PC-3 (cell line): ENCODE data around the gene SLC6A6. TPM values are rescaled to one million over a fixed set of nuclear protein-coding genes. Genes with fewer than 3 reads are reported as not detected.

ENCODE experiments used
- ATAC-seq: fragments of 200-7000 bp; cut with Tn5 transposase; 2 replicates; pipeline ENCODE4 v1.9.1; 2020; ENCODE audit warnings: mild to moderate bottlenecking, moderate library complexity
- BruUV-seq: library from RNA; stranded (reverse); fragments of 400-500 nt; replicated peaks from 2 replicates; lab custom pipeline; 2021; lab: Mats Ljungman, UMichigan
- CTCF ChIA-PET: fragments of 300-600 bp; sonication (Branson Sonifier 250); formaldehyde crosslinking; loops from one replicate; lab custom pipeline; 2022; ENCODE audit warnings: antibody characterized with exemption; lab: Charles Lee
- POLR2A ChIA-PET: fragments of 300-600 bp; sonication (Branson Sonifier 250); formaldehyde crosslinking; loops from one replicate; lab custom pipeline; 2022; ENCODE audit warnings: antibody characterized with exemption; ENCODE audit not compliant: unreplicated experiment; lab: Charles Lee
- DNase-seq: peaks from one replicate; pipeline ENCODE4 v3.0.0-alpha.2; 2015
- H2AFZ ChIP-seq: fragments of 300-600 bp; sonication (generic); 2 replicates; pipeline ENCODE4 v1.6.0; 2016; ENCODE audit warnings: antibody characterized with exemption, low read length
- H3F3A ChIP-seq: fragments of 300-600 bp; sonication (generic); one replicate; pipeline ENCODE4 v1.6.0; 2017; ENCODE audit warnings: antibody characterized with exemption, low read length, control low read depth, mild to moderate bottlenecking; ENCODE audit not compliant: unreplicated experiment
- H3K27ac ChIP-seq: fragments of 300-600 bp; sonication (generic); 2 replicates; pipeline ENCODE4 v1.5.1; 2016; ENCODE audit warnings: mild to moderate bottlenecking, low read length
- H3K27me3 ChIP-seq: fragments of 300-600 bp; sonication (generic); 2 replicates; pipeline ENCODE4 v1.6.1; 2016; ENCODE audit warnings: low read length, mixed read lengths
- H3K36me3 ChIP-seq: fragments of 300-600 bp; sonication (generic); 2 replicates; pipeline ENCODE4 v1.6.1; 2016; ENCODE audit warnings: low read depth, mixed run types, low read length, mixed read lengths
- H3K4me1 ChIP-seq: fragments of 300-600 bp; sonication (generic); 2 replicates; pipeline ENCODE4 v1.5.1; 2016; ENCODE audit warnings: low read length; ENCODE audit not compliant: insufficient read depth
- H3K4me2 ChIP-seq: fragments of 300-600 bp; sonication (generic); 2 replicates; pipeline ENCODE4 v1.6.0; 2016; ENCODE audit warnings: low read length
- H3K4me3 ChIP-seq: fragments of 300-600 bp; sonication (generic); 2 replicates; pipeline ENCODE4 v1.5.1; 2016; ENCODE audit warnings: mild to moderate bottlenecking, low read length, mixed read lengths
- H3K79me2 ChIP-seq: fragments of 300-600 bp; sonication (generic); 2 replicates; pipeline ENCODE4 v1.6.1; 2017; ENCODE audit warnings: low read length, mixed read lengths
- H3K9ac ChIP-seq: fragments of 300-600 bp; sonication (generic); 2 replicates; pipeline ENCODE4 v1.6.0; 2016; ENCODE audit warnings: mild to moderate bottlenecking, low read length
- H3K9me2 ChIP-seq: fragments of 300-600 bp; sonication (generic); replicated peaks from 2 replicates; pipeline ENCODE4 v1.6.1; 2016; ENCODE audit warnings: mixed run types, low read length, mixed read lengths
- H3K9me3 ChIP-seq: fragments of 300-600 bp; sonication (generic); 2 replicates; pipeline ENCODE4 v1.6.1; 2016; ENCODE audit warnings: low read length, mixed read lengths
- H4K20me1 ChIP-seq: fragments of 300-600 bp; sonication (generic); 2 replicates; pipeline ENCODE4 v1.6.1; 2016; ENCODE audit warnings: low read length, mixed read lengths
- EZH2 ChIP-seq: fragments of 300-600 bp; sonication (generic); IDR thresholded peaks from one replicate; pipeline ENCODE4 v1.6.1; 2017; ENCODE audit warnings: antibody characterized with exemption, mild to moderate bottlenecking, low read length; ENCODE audit not compliant: unreplicated experiment
- EZH2phosphoT487 ChIP-seq: fragments of 300-600 bp; sonication (generic); IDR thresholded peaks from 2 replicates; pipeline ENCODE4 v1.6.1; 2018; ENCODE audit warnings: mild to moderate bottlenecking, antibody characterized with exemption, low read length, borderline replicate concordance
- intact Hi-C: fragments of 100-400 bp; cut with micrococcal nuclease; formaldehyde crosslinking; loops from 2 replicates; pipeline ENCODE4 v1.9.0; 2023
- total RNA-seq: library from RNA; depleted of rRNA; stranded (reverse); fragments of >200 nt; gene quantifications from 2 replicates; pipeline ENCODE4 v1.2.3, GENCODE V29; 2014
- TF ChIP-seq, protein P1 (sequence below): fragments of 300-600 bp; sonication (generic); conservative IDR thresholded peaks from 2 replicates; pipeline ENCODE4 v1.5.1; 2017; ENCODE audit warnings: antibody characterized with exemption, low read depth, mild to moderate bottlenecking, low read length

SLC6A6 gene
- total RNA-seq, 1 experiment from 2014 or later: 28.1 TPM

- TF ChIP-seq EZH2 (no peak), EZH2phosphoT487 (no peak)
- TF ChIP-seq, protein P1, sequence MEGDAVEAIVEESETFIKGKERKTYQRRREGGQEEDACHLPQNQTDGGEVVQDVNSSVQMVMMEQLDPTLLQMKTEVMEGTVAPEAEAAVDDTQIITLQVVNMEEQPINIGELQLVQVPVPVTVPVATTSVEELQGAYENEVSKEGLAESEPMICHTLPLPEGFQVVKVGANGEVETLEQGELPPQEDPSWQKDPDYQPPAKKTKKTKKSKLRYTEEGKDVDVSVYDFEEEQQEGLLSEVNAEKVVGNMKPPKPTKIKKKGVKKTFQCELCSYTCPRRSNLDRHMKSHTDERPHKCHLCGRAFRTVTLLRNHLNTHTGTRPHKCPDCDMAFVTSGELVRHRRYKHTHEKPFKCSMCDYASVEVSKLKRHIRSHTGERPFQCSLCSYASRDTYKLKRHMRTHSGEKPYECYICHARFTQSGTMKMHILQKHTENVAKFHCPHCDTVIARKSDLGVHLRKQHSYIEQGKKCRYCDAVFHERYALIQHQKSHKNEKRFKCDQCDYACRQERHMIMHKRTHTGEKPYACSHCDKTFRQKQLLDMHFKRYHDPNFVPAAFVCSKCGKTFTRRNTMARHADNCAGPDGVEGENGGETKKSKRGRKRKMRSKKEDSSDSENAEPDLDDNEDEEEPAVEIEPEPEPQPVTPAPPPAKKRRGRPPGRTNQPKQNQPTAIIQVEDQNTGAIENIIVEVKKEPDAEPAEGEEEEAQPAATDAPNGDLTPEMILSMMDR: no peak
- H3K36me3 ChIP-seq: peaks cover 25% of the 10 kb centered on the region
- H4K20me1 ChIP-seq: no peaks in the 10 kb centered on the region
- H3K4me3 ChIP-seq: no peak overlapping the region
- H3K4me1 ChIP-seq: peaks cover 10% of the 10 kb centered on the region
- H3K4me2 ChIP-seq: no peak overlapping the region
- intact Hi-C loops: no loop called here
- ChIA-PET CTCF (no interaction called here), POLR2A (no interaction called here)
- ATAC-seq (no peak), DNase-seq (no peak)
- no peak overlapping the region for H3K9ac ChIP-seq
- H3F3A ChIP-seq: no peaks in the 10 kb centered on the region
- H3K27me3 ChIP-seq: no peaks in the 10 kb centered on the region
- no peaks in the 10 kb centered on the region for H3K9me3 ChIP-seq
- no peaks in the 10 kb centered on the region for H3K9me2 ChIP-seq
- H2AFZ ChIP-seq: no peak overlapping the region
- no peaks in the 10 kb centered on the region for H3K79me2 ChIP-seq
- no peak overlapping the region for H3K27ac ChIP-seq
- BruUV-seq: no TSS peak
Observed at GRCh38 chr3:14477311-14477935, 75.0 kb downstream of the SLC6A6 start.

GRCh38 chr3:14478956-14479550 is 76.6 kb downstream of the SLC6A6 start:
- intact Hi-C loops: no loop called here
- Histone ChIP-seq H3F3A (no peaks in the 10 kb centered on the region), H3K4me3 (no peak overlapping the region), H2AFZ (no peak overlapping the region), H3K9ac (no peak overlapping the region), H3K27me3 (no peaks in the 10 kb centered on the region), H3K36me3 (peaks cover 25% of the 10 kb centered on the region), H3K9me3 (no peaks in the 10 kb centered on the region), H3K4me1 (no peaks in the 10 kb centered on the region), H3K4me2 (no peak overlapping the region), H3K9me2 (no peaks in the 10 kb centered on the region), H3K27ac (no peak overlapping the region), H3K79me2 (no peaks in the 10 kb centered on the region), H4K20me1 (no peaks in the 10 kb centered on the region)
- no TSS peak for BruUV-seq
- no peak for DNase-seq
- no peak for TF ChIP-seq EZH2
- TF ChIP-seq, protein P1: no peak
- TF ChIP-seq EZH2phosphoT487: no peak
- no peak for ATAC-seq
- ChIA-PET POLR2A (no interaction called here), CTCF (no interaction called here)

DNA sequence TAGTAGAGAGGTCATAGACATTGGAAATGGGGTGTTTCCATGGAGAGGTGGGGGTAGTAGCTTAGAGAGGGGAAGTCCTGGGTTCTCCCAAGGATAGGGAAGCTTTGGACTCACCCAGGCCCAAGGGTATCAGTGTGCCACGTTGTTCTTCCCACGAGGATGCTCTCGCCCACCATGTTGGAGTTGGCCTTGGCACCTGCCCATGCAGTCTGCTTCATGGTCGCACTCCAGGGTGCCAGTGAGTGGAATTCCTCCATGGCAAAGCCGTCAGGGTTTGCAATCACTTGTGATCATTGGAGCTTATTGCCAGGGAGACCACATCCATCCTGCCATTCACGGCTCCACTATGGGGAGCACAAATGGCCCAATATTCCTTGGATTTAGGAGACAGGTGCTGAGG is 77.2 kb downstream of the SLC6A6 start:
- DNase-seq (no peak), ATAC-seq (no peak)
- Histone ChIP-seq H3K9me3 (no peaks in the 10 kb centered on the region), H3K9me2 (no peaks in the 10 kb centered on the region), H3K9ac (no peak overlapping the region), H3K4me3 (no peak overlapping the region), H2AFZ (no peak overlapping the region), H3K27ac (no peak overlapping the region), H3K79me2 (no peaks in the 10 kb centered on the region), H3K4me1 (no peaks in the 10 kb centered on the region), H3F3A (no peaks in the 10 kb centered on the region), H3K4me2 (no peak overlapping the region), H3K27me3 (no peaks in the 10 kb centered on the region), H4K20me1 (no peaks in the 10 kb centered on the region), H3K36me3 (peaks cover 25% of the 10 kb centered on the region)
- BruUV-seq: no TSS peak
- ChIA-PET CTCF (interaction anchor here (0.5 kb wide), 1 partner anchor 9 kb away, joined by 4 read pairs; no protein-coding TSS in a partner anchor), POLR2A (no interaction called here)
- TF ChIP-seq EZH2phosphoT487: no peak
- TF ChIP-seq, protein P1: no peak
- TF ChIP-seq EZH2: no peak
- intact Hi-C loops: no loop called here
